Measurements from ENCODE around the gene STK11IP.
"Not testable (repeated sequence)": the region's sequence is repeated elsewhere in the genome, so short reads cannot be mapped to it uniquely, and the experiment has no call there.

STK11IP gene

GRCh38 chr2:219651656-219652055 lies 54.0 kb downstream of the STK11IP start:
- not testable (repeated sequence) for H3K56ac ChIP-seq (ENCODE audit: low read length); H3K4ac ChIP-seq (ENCODE audit: low read depth, low read length); H2BK15ac ChIP-seq (replicated peaks; ENCODE audit: low read depth); H3K4me3 ChIP-seq (ENCODE audit: low read length); H3K4me2 ChIP-seq (ENCODE audit: low read length); H2BK5ac ChIP-seq (ENCODE audit: low read length); H3K79me2 ChIP-seq (ENCODE audit: control insufficient read depth, insufficient read depth, low read length); H3K18ac ChIP-seq (ENCODE audit: low read length); DNase-seq; H2AK5ac ChIP-seq (ENCODE audit: low read length); H4K8ac ChIP-seq (ENCODE audit: low read depth, low read length); H3K79me1 ChIP-seq (ENCODE audit: low read length); H3K9ac ChIP-seq (ENCODE audit: low read length); H3K27ac ChIP-seq (ENCODE audit: low read depth, low read length); H3K36me3 ChIP-seq (ENCODE audit: control insufficient read depth, insufficient read depth, low read length); H3K4me1 ChIP-seq (ENCODE audit: control insufficient read depth, low read depth, low read length); H3K27me3 ChIP-seq (ENCODE audit: insufficient read depth, low read length, poor library complexity); H3K23ac ChIP-seq (ENCODE audit: low read length); H2BK120ac ChIP-seq (ENCODE audit: low read depth, low read length); H4K5ac ChIP-seq (ENCODE audit: low read length)
- WGBS (ENCODE audit: extremely low coverage, insufficient coverage, low lambda C conversion rate) = no CpG with 5 or more reads among the region's 6 CpGs

GRCh38 chr2:219656526-219656925 lies 58.9 kb downstream of the STK11IP start:
- H3K9ac ChIP-seq (ENCODE audit: low read length) = no peak overlapping the region
- no CpG with 5 or more reads among the region's 1 CpG for WGBS (ENCODE audit: extremely low coverage, insufficient coverage, low lambda C conversion rate)
- no peak for DNase-seq
- no peak overlapping the region for H2BK5ac ChIP-seq (ENCODE audit: low read length)
- no peak overlapping the region for H2AK5ac ChIP-seq (ENCODE audit: low read length)
- no peak overlapping the region for H3K4me3 ChIP-seq (ENCODE audit: low read length)
- H3K4me1 ChIP-seq (ENCODE audit: control insufficient read depth, low read depth, low read length) = no peaks in the 10 kb centered on the region
- no peak overlapping the region for H4K5ac ChIP-seq (ENCODE audit: low read length)
- H2BK15ac ChIP-seq (replicated peaks; ENCODE audit: low read depth) = no peak overlapping the region
- H3K27ac ChIP-seq (ENCODE audit: low read depth, low read length) = no peak overlapping the region
- no peak overlapping the region for H4K8ac ChIP-seq (ENCODE audit: low read depth, low read length)
- H3K79me1 ChIP-seq (ENCODE audit: low read length) = no peaks in the 10 kb centered on the region
- no peak overlapping the region for H3K4me2 ChIP-seq (ENCODE audit: low read length)
- no peaks in the 10 kb centered on the region for H3K27me3 ChIP-seq (ENCODE audit: insufficient read depth, low read length, poor library complexity)
- H2BK120ac ChIP-seq (ENCODE audit: low read depth, low read length) = no peak overlapping the region
- H3K79me2 ChIP-seq (ENCODE audit: control insufficient read depth, insufficient read depth, low read length) = no peaks in the 10 kb centered on the region
- no peak overlapping the region for H3K56ac ChIP-seq (ENCODE audit: low read length)
- no peaks in the 10 kb centered on the region for H3K36me3 ChIP-seq (ENCODE audit: control insufficient read depth, insufficient read depth, low read length)
- H3K23ac ChIP-seq (ENCODE audit: low read length) = no peak overlapping the region
- H3K4ac ChIP-seq (ENCODE audit: low read depth, low read length) = no peak overlapping the region
- no peak overlapping the region for H3K18ac ChIP-seq (ENCODE audit: low read length)

- no CpG with 5 or more reads among the region's 7 CpGs for WGBS (ENCODE audit: extremely low coverage, insufficient coverage, low lambda C conversion rate)
These were observed 60.7 kb downstream of the STK11IP start for GRCh38 chr2:219658196-219658846.

DNA sequence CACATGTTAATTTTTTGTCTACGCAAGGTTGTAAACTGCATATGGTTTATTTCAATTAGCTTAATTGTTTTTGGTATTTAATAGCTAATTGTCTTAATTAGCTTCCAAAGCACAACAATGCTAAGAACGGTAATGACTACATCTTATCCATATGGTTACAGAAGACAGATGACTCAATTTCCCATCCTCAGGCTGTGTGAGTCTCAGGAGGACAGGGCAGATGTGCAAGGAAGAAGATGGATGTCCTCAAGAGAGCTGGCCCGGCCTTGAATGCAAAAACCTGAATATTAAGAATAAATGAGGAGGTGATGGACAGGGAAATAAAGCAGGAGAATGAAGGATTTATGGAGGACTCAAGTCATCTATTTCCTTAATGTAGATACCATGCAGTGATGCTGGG lies 61.2 kb downstream of the STK11IP start:
- Histone ChIP-seq H3K18ac (ENCODE audit: low read length) (no peak overlapping the region), H3K23ac (ENCODE audit: low read length) (no peak overlapping the region), H3K79me1 (ENCODE audit: low read length) (no peaks in the 10 kb centered on the region), H3K79me2 (ENCODE audit: control insufficient read depth, insufficient read depth, low read length) (no peaks in the 10 kb centered on the region), H2BK5ac (ENCODE audit: low read length) (no peak overlapping the region), H4K8ac (ENCODE audit: low read depth, low read length) (no peak overlapping the region), H3K27ac (ENCODE audit: low read depth, low read length) (no peak overlapping the region), H3K27me3 (ENCODE audit: insufficient read depth, low read length, poor library complexity) (no peaks in the 10 kb centered on the region), H2AK5ac (ENCODE audit: low read length) (no peak overlapping the region), H3K4ac (ENCODE audit: low read depth, low read length) (no peak overlapping the region), H3K36me3 (ENCODE audit: control insufficient read depth, insufficient read depth, low read length) (no peaks in the 10 kb centered on the region), H3K56ac (ENCODE audit: low read length) (no peak overlapping the region), H3K4me3 (ENCODE audit: low read length) (no peak overlapping the region), H2BK120ac (ENCODE audit: low read depth, low read length) (no peak overlapping the region), H2BK15ac (replicated peaks; ENCODE audit: low read depth) (no peak overlapping the region), H3K9ac (ENCODE audit: low read length) (no peak overlapping the region), H4K5ac (ENCODE audit: low read length) (no peak overlapping the region), H3K4me1 (ENCODE audit: control insufficient read depth, low read depth, low read length) (peaks cover 2% of the 10 kb centered on the region), H3K4me2 (ENCODE audit: low read length) (no peak overlapping the region)
- DNase-seq = no peak
- WGBS (ENCODE audit: extremely low coverage, insufficient coverage, low lambda C conversion rate) = no CpG with 5 or more reads among the region's 3 CpGs

More at GRCh38 chr2:219658196-219658846, 60.7 kb downstream of the STK11IP start:
- no peaks in the 10 kb centered on the region for H3K79me2 ChIP-seq (ENCODE audit: control insufficient read depth, insufficient read depth, low read length)
- H4K5ac ChIP-seq (ENCODE audit: low read length) = no peak overlapping the region
- H3K4me2 ChIP-seq (ENCODE audit: low read length) = no peak overlapping the region
- H2BK5ac ChIP-seq (ENCODE audit: low read length) = no peak overlapping the region
- no peak overlapping the region for H2AK5ac ChIP-seq (ENCODE audit: low read length)
- no peak overlapping the region for H4K8ac ChIP-seq (ENCODE audit: low read depth, low read length)
- no peak for DNase-seq
- H3K23ac ChIP-seq (ENCODE audit: low read length) = no peak overlapping the region
- no peak overlapping the region for H2BK120ac ChIP-seq (ENCODE audit: low read depth, low read length)
- peaks cover 2% of the 10 kb centered on the region for H3K4me1 ChIP-seq (ENCODE audit: control insufficient read depth, low read depth, low read length)
- no peak overlapping the region for H3K4ac ChIP-seq (ENCODE audit: low read depth, low read length)
- H3K27me3 ChIP-seq (ENCODE audit: insufficient read depth, low read length, poor library complexity) = no peaks in the 10 kb centered on the region
- H3K9ac ChIP-seq (ENCODE audit: low read length) = no peak overlapping the region
- H3K18ac ChIP-seq (ENCODE audit: low read length) = no peak overlapping the region
- no peaks in the 10 kb centered on the region for H3K79me1 ChIP-seq (ENCODE audit: low read length)
- H3K4me3 ChIP-seq (ENCODE audit: low read length) = no peak overlapping the region
- H3K56ac ChIP-seq (ENCODE audit: low read length) = no peak overlapping the region
- H2BK15ac ChIP-seq (replicated peaks; ENCODE audit: low read depth) = no peak overlapping the region
- no peak overlapping the region for H3K27ac ChIP-seq (ENCODE audit: low read depth, low read length)
- no peaks in the 10 kb centered on the region for H3K36me3 ChIP-seq (ENCODE audit: control insufficient read depth, insufficient read depth, low read length)

- H3K4ac ChIP-seq (ENCODE audit: low read depth, low read length) = no peak overlapping the region
- no peak overlapping the region for H3K27ac ChIP-seq (ENCODE audit: low read depth, low read length)
- H2BK15ac ChIP-seq (replicated peaks; ENCODE audit: low read depth) = no peak overlapping the region
- no peaks in the 10 kb centered on the region for H3K27me3 ChIP-seq (ENCODE audit: insufficient read depth, low read length, poor library complexity)
- H2BK5ac ChIP-seq (ENCODE audit: low read length) = no peak overlapping the region
- no peak overlapping the region for H3K4me3 ChIP-seq (ENCODE audit: low read length)
- no peak overlapping the region for H4K5ac ChIP-seq (ENCODE audit: low read length)
- no peaks in the 10 kb centered on the region for H3K79me1 ChIP-seq (ENCODE audit: low read length)
- no peak overlapping the region for H4K8ac ChIP-seq (ENCODE audit: low read depth, low read length)
- H2BK120ac ChIP-seq (ENCODE audit: low read depth, low read length) = no peak overlapping the region
- no CpG with 5 or more reads among the region's 7 CpGs for WGBS (ENCODE audit: extremely low coverage, insufficient coverage, low lambda C conversion rate)
- no peak overlapping the region for H3K18ac ChIP-seq (ENCODE audit: low read length)
- no peak overlapping the region for H3K56ac ChIP-seq (ENCODE audit: low read length)
- H3K36me3 ChIP-seq (ENCODE audit: control insufficient read depth, insufficient read depth, low read length) = no peaks in the 10 kb centered on the region
- no peak overlapping the region for H2AK5ac ChIP-seq (ENCODE audit: low read length)
- no peak overlapping the region for H3K4me2 ChIP-seq (ENCODE audit: low read length)
- H3K79me2 ChIP-seq (ENCODE audit: control insufficient read depth, insufficient read depth, low read length) = no peaks in the 10 kb centered on the region
- H3K23ac ChIP-seq (ENCODE audit: low read length) = no peak overlapping the region
- H3K4me1 ChIP-seq (ENCODE audit: control insufficient read depth, low read depth, low read length) = peaks cover 2% of the 10 kb centered on the region
- peak; percentile 60 for DNase-seq
- H3K9ac ChIP-seq (ENCODE audit: low read length) = no peak overlapping the region
These were observed 63.7 kb downstream of the STK11IP start for GRCh38 chr2:219661197-219661954.
